IMR-90 (cell line): ENCODE data around the gene CTCFL. TPM values are rescaled to one million over a fixed set of nuclear protein-coding genes. Genes with fewer than 3 reads are reported as not detected.

ENCODE experiments used
- ATAC-seq: fragments of 200-7000 bp; cut with Tn5 transposase; 2 replicates; pipeline ENCODE4 v1.9.1; 2020; ENCODE audit warnings: low read depth, mild to moderate bottlenecking, moderate library complexity
- BruUV-seq: library from RNA; stranded (reverse); fragments of 400-500 nt; replicated peaks from 2 replicates; lab custom pipeline; 2021; lab: Mats Ljungman, UMichigan
- CTCF ChIA-PET: fragments of 300-600 bp; formaldehyde crosslinking; extraction: SDS; loops from one replicate; lab custom pipeline; 2021; ENCODE audit warnings: antibody characterized with exemption; lab: Yijun Ruan, JAX
- POLR2A ChIA-PET: fragments of 300-600 bp; sonication (Branson Sonifier 250); formaldehyde crosslinking; loops from one replicate; lab custom pipeline; 2022; ENCODE audit warnings: antibody characterized with exemption; ENCODE audit not compliant: unreplicated experiment; lab: Charles Lee
- DNase-seq: peaks from one replicate; pipeline ENCODE4 v3.0.0; 2013
- H2AFZ ChIP-seq: replicated peaks from 2 replicates; pipeline ENCODE3; 2013; ENCODE audit warnings: low read length, mild to moderate bottlenecking; ENCODE audit not compliant: poor library complexity
- H2AK5ac ChIP-seq: 2 replicates; pipeline ENCODE4 v1.6.1; 2013; ENCODE audit warnings: low read depth, low read length, inconsistent platforms
- H2AK9ac ChIP-seq: replicated peaks from 2 replicates; pipeline ENCODE3; 2013; ENCODE audit warnings: mild to moderate bottlenecking, low read depth, low read length, moderate library complexity; ENCODE audit not compliant: poor library complexity
- H2BK120ac ChIP-seq: 2 replicates; pipeline ENCODE4 v1.6.1; 2013; ENCODE audit warnings: low read depth, low read length, inconsistent platforms
- H2BK15ac ChIP-seq: 3 replicates; pipeline ENCODE4 v1.6.1; 2013; ENCODE audit warnings: low read depth, low read length, inconsistent platforms
- H2BK20ac ChIP-seq: 2 replicates; pipeline ENCODE4 v1.6.1; 2013; ENCODE audit warnings: low read depth, mild to moderate bottlenecking, inconsistent platforms, low read length, moderate library complexity
- H2BK5ac ChIP-seq: 2 replicates; pipeline ENCODE4 v1.6.1; 2013; ENCODE audit warnings: mild to moderate bottlenecking, low read depth, low read length, inconsistent platforms; ENCODE audit not compliant: poor library complexity, severe bottlenecking
- H3K14ac ChIP-seq: replicated peaks from 2 replicates; pipeline ENCODE4 v1.6.1; 2013; ENCODE audit warnings: low read depth, low read length, inconsistent platforms
- H3K18ac ChIP-seq: 2 replicates; pipeline ENCODE4 v1.6.1; 2013; ENCODE audit warnings: low read depth, low read length, control low read depth
- H3K23ac ChIP-seq: 2 replicates; pipeline ENCODE4 v1.6.1; 2013; ENCODE audit warnings: low read depth, low read length, inconsistent platforms
- H3K27ac ChIP-seq: 2 replicates; pipeline ENCODE4 v1.5.1; 2013; ENCODE audit warnings: mild to moderate bottlenecking, control low read depth, low read length; ENCODE audit not compliant: insufficient read depth
- H3K27me3 ChIP-seq: 2 replicates; pipeline ENCODE4 v1.6.1; 2013; ENCODE audit warnings: low read length; ENCODE audit not compliant: control insufficient read depth, insufficient read depth
- H3K36me3 ChIP-seq: 2 replicates; pipeline ENCODE4 v1.6.1; 2013; ENCODE audit warnings: low read length, mixed read lengths; ENCODE audit not compliant: control insufficient read depth, insufficient read depth
- H3K4ac ChIP-seq: 2 replicates; pipeline ENCODE4 v1.6.1; 2013; ENCODE audit warnings: low read depth, low read length, inconsistent platforms
- H3K4me1 ChIP-seq: 2 replicates; pipeline ENCODE4 v1.6.1; 2013; ENCODE audit warnings: low read length, mixed read lengths; ENCODE audit not compliant: control insufficient read depth, insufficient read depth
- H3K4me2 ChIP-seq: 2 replicates; pipeline ENCODE4 v1.6.1; 2013; ENCODE audit warnings: low read depth, mild to moderate bottlenecking, control low read depth, low read length, moderate library complexity
- H3K4me3 ChIP-seq: 2 replicates; pipeline ENCODE4 v1.5.1; 2013; ENCODE audit warnings: low read depth, mild to moderate bottlenecking, control low read depth, low read length, moderate library complexity; ENCODE audit not compliant: insufficient read depth
- H3K56ac ChIP-seq: 2 replicates; pipeline ENCODE4 v1.6.1; 2013; ENCODE audit warnings: low read length, inconsistent platforms; ENCODE audit not compliant: insufficient read depth; ENCODE audit errors: extremely low read depth
- H3K79me1 ChIP-seq, 2 experiments: 2 replicates each; pipeline ENCODE4 v1.6.1; 2013; ENCODE audit warnings: low read length in 2 of 2, inconsistent platforms in 1 of 2, low read depth in 1 of 2
- H3K9ac ChIP-seq: 2 replicates; pipeline ENCODE4 v1.6.1; 2013; ENCODE audit warnings: low read depth, low read length, control low read depth
- H3K9me1 ChIP-seq: 2 replicates; pipeline ENCODE4 v1.6.1; 2013; ENCODE audit warnings: low read length, inconsistent platforms; ENCODE audit not compliant: insufficient read depth
- H3K9me3 ChIP-seq: 2 replicates; pipeline ENCODE4 v1.6.1; 2013; ENCODE audit warnings: low read length; ENCODE audit not compliant: control insufficient read depth, insufficient read depth
- H4K20me1 ChIP-seq: 2 replicates; pipeline ENCODE4 v1.6.1; 2013; ENCODE audit warnings: low read length, inconsistent platforms; ENCODE audit not compliant: insufficient read depth
- H4K5ac ChIP-seq: 2 replicates; pipeline ENCODE4 v1.6.1; 2013; ENCODE audit warnings: mild to moderate bottlenecking, low read depth, low read length, control low read depth
- H4K8ac ChIP-seq, 2 experiments: 2 replicates each; pipeline ENCODE4 v1.6.1; 2013; ENCODE audit warnings: low read depth in 2 of 2, low read length in 2 of 2, control low read depth in 1 of 2, inconsistent platforms in 1 of 2
- H4K91ac ChIP-seq: 2 replicates; pipeline ENCODE4 v1.6.1; 2013; ENCODE audit warnings: low read depth, low read length, inconsistent platforms; ENCODE audit not compliant: insufficient read depth
- BHLHE40 ChIP-seq: fragments of 150-350 bp; IDR thresholded peaks from 2 replicates; pipeline ENCODE4 v1.6.1; 2016; ENCODE audit warnings: mild to moderate bottlenecking, low read depth, low read length
- CEBPB ChIP-seq: IDR thresholded peaks from 2 replicates; pipeline ENCODE4 v1.6.1; 2012; ENCODE audit warnings: low read depth, low read length, improper control_type of control experiment
- CHD1 ChIP-seq: IDR thresholded peaks from 2 replicates; pipeline ENCODE4 v1.6.1; 2012; ENCODE audit warnings: low read depth, low read length, improper control_type of control experiment
- MAFK ChIP-seq: IDR thresholded peaks from 2 replicates; pipeline ENCODE4 v1.6.1; 2012; ENCODE audit warnings: low read depth, low read length, improper control_type of control experiment
- MAZ ChIP-seq: IDR thresholded peaks from 2 replicates; pipeline ENCODE4 v1.6.1; 2012; ENCODE audit warnings: low read depth, mild to moderate bottlenecking, low read length, improper control_type of control experiment, moderate library complexity, borderline replicate concordance
- MXI1 ChIP-seq: IDR thresholded peaks from 2 replicates; pipeline ENCODE4 v1.6.1; 2012; ENCODE audit warnings: low read depth, mild to moderate bottlenecking, low read length, moderate library complexity, borderline replicate concordance
- NFE2L2 ChIP-seq: fragments of 150-350 bp; IDR thresholded peaks from 2 replicates; pipeline ENCODE4 v1.6.1; 2016; ENCODE audit warnings: low read depth, mild to moderate bottlenecking, low read length
- POLR2A ChIP-seq: IDR thresholded peaks from 2 replicates; pipeline ENCODE4 v1.6.1; 2012; ENCODE audit warnings: mild to moderate bottlenecking, low read depth, low read length
- RCOR1 ChIP-seq: IDR thresholded peaks from 2 replicates; pipeline ENCODE4 v1.6.1; 2012; ENCODE audit warnings: mild to moderate bottlenecking, low read length, improper control_type of control experiment; ENCODE audit not compliant: insufficient replicate concordance
- RFX5 ChIP-seq: IDR thresholded peaks from 2 replicates; pipeline ENCODE4 v1.8.0; 2012; ENCODE audit warnings: low read depth, mild to moderate bottlenecking, low read length, moderate library complexity
- SMC3 ChIP-seq: fragments of 150-350 bp; IDR thresholded peaks from 2 replicates; pipeline ENCODE4 v1.6.1; 2016; ENCODE audit warnings: low read depth, mild to moderate bottlenecking, antibody characterized with exemption, low read length, moderate library complexity
- whole genome bisulfite sequencing, 2 experiments: methylation state at CpG; one replicate each; pipeline versions ENCODE4 v1.1.5 to v1.1.7; 2013; ENCODE audit warnings: missing lambda C conversion rate in 2 of 2; ENCODE audit not compliant: insufficient read length in 1 of 2; ENCODE audit errors: extremely low coverage in 2 of 2; 5-methylcytosine and 5-hydroxymethylcytosine counted together
- dilution Hi-C: fragments of 300-500 bp; cut with HindIII; formaldehyde crosslinking; loops from one replicate; pipeline ENCODE4 v1.14.3; 2018; ENCODE audit warnings: low sequenced_read_pairs; ENCODE audit not compliant: unreplicated experiment
- in situ Hi-C: fragments of 300-500 bp; cut with MboI; formaldehyde crosslinking; loops from 3 replicates; pipeline ENCODE4 v1.14.3; 2019; ENCODE audit warnings: low sequenced_read_pairs, inconsistent platforms, mixed read lengths
- intact Hi-C: fragments of 100-400 bp; cut with micrococcal nuclease; formaldehyde crosslinking; loops from 2 replicates; pipeline ENCODE4 v1.10.0; 2022
- polyA plus RNA-seq, 3 experiments: library from polyadenylated mRNA; depleted of rRNA; stranded (reverse); fragments of >200 nt; gene quantifications; 2 replicates each; pipeline ENCODE4 v1.2.3, GENCODE V29; 2012; ENCODE audit warnings: low replicate concordance in 1 of 3
- total RNA-seq: library from RNA; depleted of rRNA; stranded (reverse); fragments of >200 nt; gene quantifications from 2 replicates; pipeline ENCODE4 v1.2.3, GENCODE V29; 2012
- TF ChIP-seq, protein P1 (sequence below): fragments of 150-350 bp; IDR thresholded peaks from 2 replicates; pipeline ENCODE4 v1.6.1; 2016; ENCODE audit warnings: low read depth, mild to moderate bottlenecking, low read length, moderate library complexity, borderline replicate concordance
- TF ChIP-seq, protein P2 (sequence below): fragments of 150-350 bp; IDR thresholded peaks from 2 replicates; pipeline ENCODE4 v1.6.1; 2017; ENCODE audit warnings: mild to moderate bottlenecking, antibody characterized with exemption, low read length, low read depth
- TF ChIP-seq, protein P3 (sequence below): conservative IDR thresholded peaks from 2 replicates; pipeline ENCODE4 v1.5.1; 2012; ENCODE audit warnings: mild to moderate bottlenecking, low read depth, low read length, improper control_type of control experiment

CTCFL gene
- total and polyA plus RNA-seq, 2 of the 4 experiments (the other 2 are of a cell fraction) = not detected

GRCh38 chr20:57480444-57481160 is 44.3 kb downstream of the CTCFL start:
- H4K8ac ChIP-seq = no peak overlapping the region
- H2AK9ac ChIP-seq = no peak overlapping the region
- H3K56ac ChIP-seq = no peak overlapping the region
- BruUV-seq = no TSS peak
- TF ChIP-seq RCOR1 (no peak), SMC3 (no peak), POLR2A (no peak), NFE2L2 (no peak), BHLHE40 (no peak), MAFK (no peak), CHD1 (no peak), MAZ (no peak), MXI1 (no peak), RFX5 (no peak), CEBPB (no peak)
- TF ChIP-seq, protein P1, sequence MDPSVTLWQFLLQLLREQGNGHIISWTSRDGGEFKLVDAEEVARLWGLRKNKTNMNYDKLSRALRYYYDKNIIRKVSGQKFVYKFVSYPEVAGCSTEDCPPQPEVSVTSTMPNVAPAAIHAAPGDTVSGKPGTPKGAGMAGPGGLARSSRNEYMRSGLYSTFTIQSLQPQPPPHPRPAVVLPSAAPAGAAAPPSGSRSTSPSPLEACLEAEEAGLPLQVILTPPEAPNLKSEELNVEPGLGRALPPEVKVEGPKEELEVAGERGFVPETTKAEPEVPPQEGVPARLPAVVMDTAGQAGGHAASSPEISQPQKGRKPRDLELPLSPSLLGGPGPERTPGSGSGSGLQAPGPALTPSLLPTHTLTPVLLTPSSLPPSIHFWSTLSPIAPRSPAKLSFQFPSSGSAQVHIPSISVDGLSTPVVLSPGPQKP = no peak
- TF ChIP-seq, protein P2, sequence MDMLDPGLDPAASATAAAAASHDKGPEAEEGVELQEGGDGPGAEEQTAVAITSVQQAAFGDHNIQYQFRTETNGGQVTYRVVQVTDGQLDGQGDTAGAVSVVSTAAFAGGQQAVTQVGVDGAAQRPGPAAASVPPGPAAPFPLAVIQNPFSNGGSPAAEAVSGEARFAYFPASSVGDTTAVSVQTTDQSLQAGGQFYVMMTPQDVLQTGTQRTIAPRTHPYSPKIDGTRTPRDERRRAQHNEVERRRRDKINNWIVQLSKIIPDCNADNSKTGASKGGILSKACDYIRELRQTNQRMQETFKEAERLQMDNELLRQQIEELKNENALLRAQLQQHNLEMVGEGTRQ = no peak
- TF ChIP-seq, protein P3, sequence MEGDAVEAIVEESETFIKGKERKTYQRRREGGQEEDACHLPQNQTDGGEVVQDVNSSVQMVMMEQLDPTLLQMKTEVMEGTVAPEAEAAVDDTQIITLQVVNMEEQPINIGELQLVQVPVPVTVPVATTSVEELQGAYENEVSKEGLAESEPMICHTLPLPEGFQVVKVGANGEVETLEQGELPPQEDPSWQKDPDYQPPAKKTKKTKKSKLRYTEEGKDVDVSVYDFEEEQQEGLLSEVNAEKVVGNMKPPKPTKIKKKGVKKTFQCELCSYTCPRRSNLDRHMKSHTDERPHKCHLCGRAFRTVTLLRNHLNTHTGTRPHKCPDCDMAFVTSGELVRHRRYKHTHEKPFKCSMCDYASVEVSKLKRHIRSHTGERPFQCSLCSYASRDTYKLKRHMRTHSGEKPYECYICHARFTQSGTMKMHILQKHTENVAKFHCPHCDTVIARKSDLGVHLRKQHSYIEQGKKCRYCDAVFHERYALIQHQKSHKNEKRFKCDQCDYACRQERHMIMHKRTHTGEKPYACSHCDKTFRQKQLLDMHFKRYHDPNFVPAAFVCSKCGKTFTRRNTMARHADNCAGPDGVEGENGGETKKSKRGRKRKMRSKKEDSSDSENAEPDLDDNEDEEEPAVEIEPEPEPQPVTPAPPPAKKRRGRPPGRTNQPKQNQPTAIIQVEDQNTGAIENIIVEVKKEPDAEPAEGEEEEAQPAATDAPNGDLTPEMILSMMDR = no peak
- H3K23ac ChIP-seq = no peak overlapping the region
- no peaks in the 10 kb centered on the region; the same call in 1 of the 2 replicates for H3K9me3 ChIP-seq
- no peak overlapping the region for H2AK5ac ChIP-seq
- H3K18ac ChIP-seq = no peak overlapping the region
- CTCF ChIA-PET = no interaction called here
- WGBS, 2 experiments = no CpG with 5 or more reads among the region's 17 CpGs
- H3K4me3 ChIP-seq = no peak overlapping the region
- H4K5ac ChIP-seq = no peak overlapping the region
- in situ Hi-C loops = no loop called here
- H3K9me1 ChIP-seq = no peaks in the 10 kb centered on the region
- dilution Hi-C loops = no loop called here
- no peaks in the 10 kb centered on the region for H3K79me1 ChIP-seq
- H3K9ac ChIP-seq = no peak overlapping the region
- no peak overlapping the region for H2AFZ ChIP-seq
- H3K36me3 ChIP-seq = no peaks in the 10 kb centered on the region
- intact Hi-C loops = no loop called here
- no peak overlapping the region for H3K27ac ChIP-seq
- H3K27me3 ChIP-seq = peaks cover 36% of the 10 kb centered on the region
- no peak overlapping the region for H2BK120ac ChIP-seq
- no peak overlapping the region for H4K91ac ChIP-seq
- no peaks in the 10 kb centered on the region for H4K20me1 ChIP-seq
- ATAC-seq (no peak), DNase-seq (no peak)
- H3K4me2 ChIP-seq = no peak overlapping the region
- H2BK15ac ChIP-seq = no peak overlapping the region
- POLR2A ChIA-PET = no interaction called here
- H2BK5ac ChIP-seq = no peak overlapping the region
- H3K14ac ChIP-seq = no peak overlapping the region
- no peak overlapping the region for H2BK20ac ChIP-seq
- no peaks in the 10 kb centered on the region for H3K4me1 ChIP-seq
- H3K4ac ChIP-seq = no peak overlapping the region
